GM12878 (cell line): Measurements from ENCODE around the gene FGGY. TPM values are rescaled to one million over a fixed set of nuclear protein-coding genes. Genes with fewer than 3 reads are reported as not detected.

Experiments used
- ATAC-seq: fragments of 200-7000 bp; cut with Tn5 transposase; 3 replicates; pipeline ENCODE4 v1.9.1; 2020; ENCODE audit warnings: mild to moderate bottlenecking, moderate library complexity
- BruUV-seq: library from RNA; stranded (reverse); fragments of 400-500 nt; replicated peaks from 2 replicates; lab custom pipeline; 2021; lab: Mats Ljungman, UMichigan
- CTCF ChIA-PET: fragments of 300-600 bp; sonication (Branson Sonifier 250); formaldehyde crosslinking; extraction: SDS; loops from one replicate; lab custom pipeline; 2021; ENCODE audit warnings: inconsistent platforms; lab: Yijun Ruan, JAX
- POLR2A ChIA-PET: fragments of 350-600 bp; formaldehyde crosslinking; extraction: SDS; loops from one replicate; lab custom pipeline; 2021; ENCODE audit warnings: inconsistent platforms; lab: Charles Lee
- RAD21 ChIA-PET: fragments of 300-600 bp; sonication (Branson Sonifier 250); formaldehyde crosslinking; loops from one replicate; lab custom pipeline; 2023; ENCODE audit warnings: antibody characterized with exemption; ENCODE audit not compliant: unreplicated experiment; lab: Charles Lee
- SMC1A ChIA-PET: fragments of 300-600 bp; sonication (Branson Sonifier 250); formaldehyde crosslinking; loops from one replicate; lab custom pipeline; 2023; ENCODE audit not compliant: unreplicated experiment, uncharacterized antibody; lab: Charles Lee
- DNase-seq: peaks from one replicate; pipeline ENCODE4 v3.0.0-alpha.2; 2011; ENCODE audit warnings: low read depth, low spot score
- FAIRE-seq: peaks from 3 replicates; lab custom pipeline; 2011; peaks lifted over from hg19 to GRCh38; lab: Jason Lieb, UNC
- H2AFZ ChIP-seq: 2 replicates; pipeline ENCODE4 v1.6.0; 2011; ENCODE audit warnings: low read depth, low read length, control low read depth; ENCODE audit not compliant: control insufficient read depth
- H3K27ac ChIP-seq: 2 replicates; pipeline ENCODE4 v1.5.1; 2011; ENCODE audit warnings: control low read depth; ENCODE audit not compliant: control insufficient read depth, insufficient read depth
- H3K27me3 ChIP-seq, 2 experiments: replicated peaks in 1 of 2; 2 replicates each; pipeline versions ENCODE4 v1.6.0 to v1.6.1; 2011; ENCODE audit warnings: low read length in 1 of 2; ENCODE audit not compliant: control insufficient read depth in 2 of 2, insufficient read depth in 2 of 2
- H3K36me3 ChIP-seq, 2 experiments: 2 replicates each; pipeline ENCODE4 v1.5.1; 2011; ENCODE audit warnings: low read length in 1 of 2; ENCODE audit not compliant: control insufficient read depth in 2 of 2, insufficient read depth in 2 of 2
- H3K4me1 ChIP-seq: 2 replicates; pipeline ENCODE4 v1.6.1; 2011; ENCODE audit warnings: mild to moderate bottlenecking, low read length, moderate library complexity, mixed read lengths; ENCODE audit not compliant: control insufficient read depth, insufficient read depth
- H3K4me2 ChIP-seq: 2 replicates; pipeline ENCODE4 v1.6.0; 2011; ENCODE audit warnings: control low read depth; ENCODE audit not compliant: control insufficient read depth, insufficient read depth
- H3K4me3 ChIP-seq: fragments of 200-600 bp; sonication (generic); 2 replicates; pipeline ENCODE4 v1.5.1; 2016
- H3K79me2 ChIP-seq: 2 replicates; pipeline ENCODE4 v1.6.0; 2011; ENCODE audit warnings: low read length; ENCODE audit not compliant: control insufficient read depth, insufficient read depth
- H3K9ac ChIP-seq: 2 replicates; pipeline ENCODE4 v1.8.0; 2011; ENCODE audit warnings: low read length, control low read depth, mixed read lengths; ENCODE audit not compliant: control insufficient read depth, insufficient read depth
- H3K9me3 ChIP-seq: replicated peaks from 3 replicates; pipeline ENCODE4 v1.5.1; 2011; ENCODE audit warnings: mild to moderate bottlenecking, low read length; ENCODE audit not compliant: control insufficient read depth, insufficient read depth
- H4K20me1 ChIP-seq: 2 replicates; pipeline ENCODE4 v1.6.0; 2011; ENCODE audit not compliant: control insufficient read depth, insufficient read depth
- DPF2 ChIP-seq: fragments of 450-650 bp; IDR thresholded peaks from 2 replicates; pipeline ENCODE4 v1.6.1; 2017; ENCODE audit warnings: mild to moderate bottlenecking
- NFYB ChIP-seq: IDR thresholded peaks from 2 replicates; pipeline ENCODE4 v1.6.1; 2011; ENCODE audit warnings: low read depth, mild to moderate bottlenecking, low read length, improper control_type of control experiment, moderate library complexity; ENCODE audit not compliant: insufficient read depth
- RAD51 ChIP-seq: fragments of 450-650 bp; IDR thresholded peaks from 2 replicates; pipeline ENCODE4 v1.6.1; 2016; ENCODE audit warnings: moderate library complexity, mild to moderate bottlenecking, inconsistent platforms
- ZNF217 ChIP-seq: fragments of 450-650 bp; IDR thresholded peaks from 2 replicates; pipeline ENCODE4 v1.6.1; 2017; ENCODE audit warnings: antibody characterized with exemption, mild to moderate bottlenecking
- WGBS: methylation state at CpG from one replicate; pipeline ENCODE4 v1.1.6; 2016; ENCODE audit warnings: low lambda C conversion rate; ENCODE audit not compliant: insufficient replicate concordance, insufficient coverage; ENCODE audit errors: missing lambda C conversion rate; 5-methylcytosine and 5-hydroxymethylcytosine counted together
- in situ Hi-C: fragments of 300-500 bp; cut with MboI; formaldehyde crosslinking; loops from 9 replicates; pipeline ENCODE4 v1.14.3; 2018; ENCODE audit warnings: mixed read lengths
- intact Hi-C: fragments of 100-400 bp; cut with micrococcal nuclease; formaldehyde crosslinking; loops from one replicate; pipeline ENCODE4 v1.14.2; 2022; ENCODE audit not compliant: unreplicated experiment
- polyA plus RNA-seq, 11 experiments: library from polyadenylated mRNA; depleted of rRNA in 4 of 11; unstranded in 6 of 11; stranded (reverse) in 5 of 11; fragments of >200 nt; fragmentation: Nextera tagmentation in 4 of 11; fragmentation: Illumina TruSeq in 1 of 11; extraction: Ambion mirVana in 4 of 11; extraction: Trizol in 1 of 11; gene quantifications; 1 replicate in 1 of 11; 2 replicates in 10 of 11; pipeline versions ENCODE4 v1.2.1 to v1.2.3, GENCODE V29; 2011 to 2016; ENCODE audit warnings: inconsistent platforms in 2 of 11, missing spikeins in 2 of 11, low read depth in 1 of 11
- total RNA-seq, 4 experiments: library from RNA; depleted of rRNA in 3 of 4; stranded (reverse); fragments of >200 nt in 3 of 4; fragmentation: Illumina TruSeq in 1 of 4; extraction: Trizol in 1 of 4; gene quantifications; 2 replicates each; pipeline versions ENCODE4 v1.2.1 to v1.2.3, GENCODE V29; 2013 to 2021
- TF ChIP-seq, protein P1 (sequence below): fragments of 450-650 bp; IDR thresholded peaks from 2 replicates; pipeline ENCODE4 v1.6.1; 2018; ENCODE audit warnings: mild to moderate bottlenecking, low read depth, moderate library complexity; ENCODE audit not compliant: partially characterized antibody

Gene FGGY
- total and polyA plus RNA-seq, 10 of the 15 experiments (the other 5 are each of a cell fraction or from before 2014, with no cell fraction given): 6.2 to 11.9 (median 7.5) TPM

DNA sequence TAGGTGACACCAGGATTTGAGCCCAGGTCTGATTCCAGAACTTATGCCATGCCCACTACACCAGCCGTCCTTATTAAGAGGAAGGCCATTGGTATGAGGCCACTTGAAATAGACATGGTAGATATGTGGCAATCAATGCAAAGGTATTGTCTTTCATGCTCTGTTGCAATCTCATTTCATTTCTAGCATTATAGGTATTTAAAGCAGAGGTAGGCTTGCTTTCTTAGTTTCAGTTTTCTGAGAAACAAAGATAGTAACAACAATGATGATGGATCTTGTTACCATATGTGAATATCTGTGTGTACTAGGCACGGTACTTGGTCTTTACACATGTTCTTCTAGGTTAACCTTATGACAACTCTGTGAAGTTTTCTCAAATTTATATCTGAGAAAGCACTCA is 113.1 kb downstream of the FGGY start:
- Histone ChIP-seq H3K4me2 (peak overlapping the region; percentile 31; the same call in 1 of the 2 replicates), H3K27me3 (no peaks in the 10 kb centered on the region), H3K27ac (peak overlapping the region; percentile 60), H3K9me3 (no peaks in the 10 kb centered on the region), H3K79me2 (no peaks in the 10 kb centered on the region), H3K9ac (no peak overlapping the region), H3K4me3 (no peak overlapping the region), H4K20me1 (no peaks in the 10 kb centered on the region), H2AFZ (peak overlapping the region; percentile 24; the same call in 1 of the 2 replicates), H3K36me3 (no peaks in the 10 kb centered on the region), H3K4me1 (peaks cover 21% of the 10 kb centered on the region)
- in situ Hi-C loops (no loop called here), intact Hi-C loops (no loop called here)
- ATAC-seq: peak; percentile 51
- FAIRE-seq: peak; percentile 81
- no peak for DNase-seq
- POLR2A ChIA-PET: no interaction called here
- RAD21 ChIA-PET: no interaction called here
- 19% methylated on average over 2 of the region's 2 CpGs for WGBS
- BruUV-seq: no TSS peak
- SMC1A ChIA-PET: no interaction called here
- CTCF ChIA-PET: no interaction called here
- TF ChIP-seq RAD51: no peak
- no peak for TF ChIP-seq NFYB
- no peak for TF ChIP-seq DPF2
- no peak for TF ChIP-seq ZNF217
- TF ChIP-seq, protein P1, sequence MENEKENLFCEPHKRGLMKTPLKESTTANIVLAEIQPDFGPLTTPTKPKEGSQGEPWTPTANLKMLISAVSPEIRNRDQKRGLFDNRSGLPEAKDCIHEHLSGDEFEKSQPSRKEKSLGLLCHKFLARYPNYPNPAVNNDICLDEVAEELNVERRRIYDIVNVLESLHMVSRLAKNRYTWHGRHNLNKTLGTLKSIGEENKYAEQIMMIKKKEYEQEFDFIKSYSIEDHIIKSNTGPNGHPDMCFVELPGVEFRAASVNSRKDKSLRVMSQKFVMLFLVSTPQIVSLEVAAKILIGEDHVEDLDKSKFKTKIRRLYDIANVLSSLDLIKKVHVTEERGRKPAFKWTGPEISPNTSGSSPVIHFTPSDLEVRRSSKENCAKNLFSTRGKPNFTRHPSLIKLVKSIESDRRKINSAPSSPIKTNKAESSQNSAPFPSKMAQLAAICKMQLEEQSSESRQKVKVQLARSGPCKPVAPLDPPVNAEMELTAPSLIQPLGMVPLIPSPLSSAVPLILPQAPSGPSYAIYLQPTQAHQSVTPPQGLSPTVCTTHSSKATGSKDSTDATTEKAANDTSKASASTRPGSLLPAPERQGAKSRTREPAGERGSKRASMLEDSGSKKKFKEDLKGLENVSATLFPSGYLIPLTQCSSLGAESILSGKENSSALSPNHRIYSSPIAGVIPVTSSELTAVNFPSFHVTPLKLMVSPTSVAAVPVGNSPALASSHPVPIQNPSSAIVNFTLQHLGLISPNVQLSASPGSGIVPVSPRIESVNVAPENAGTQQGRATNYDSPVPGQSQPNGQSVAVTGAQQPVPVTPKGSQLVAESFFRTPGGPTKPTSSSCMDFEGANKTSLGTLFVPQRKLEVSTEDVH: no peak
